HG03439 (cell line): Measurements from ENCODE around the gene TIGD6.

Experiments
- ATAC-seq: cut with Tn5 transposase; IDR thresholded peaks from one replicate; pipeline ENCODE4 v1.9.1; 2021; ENCODE audit warnings: mild to moderate bottlenecking, moderate library complexity; ENCODE audit not compliant: unreplicated experiment

The TIGD6 gene

DNA sequence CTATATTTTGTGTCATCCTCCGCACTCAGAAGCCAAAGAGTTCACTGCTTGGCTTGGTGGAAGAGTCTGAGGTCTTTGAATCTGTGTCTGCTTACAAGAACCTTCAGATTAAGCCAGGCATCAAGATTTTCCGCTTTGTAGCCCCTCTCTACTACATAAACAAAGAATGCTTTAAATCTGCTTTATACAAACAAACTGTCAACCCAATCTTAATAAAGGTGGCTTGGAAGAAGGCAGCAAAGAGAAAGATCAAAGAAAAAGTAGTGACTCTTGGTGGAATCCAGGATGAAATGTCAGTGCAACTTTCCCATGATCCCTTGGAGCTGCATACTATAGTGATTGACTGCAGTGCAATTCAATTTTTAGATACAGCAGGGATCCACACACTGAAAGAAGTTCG lies 19.2 kb downstream of the TIGD6 start:
- ATAC-seq: no peak

DNA sequence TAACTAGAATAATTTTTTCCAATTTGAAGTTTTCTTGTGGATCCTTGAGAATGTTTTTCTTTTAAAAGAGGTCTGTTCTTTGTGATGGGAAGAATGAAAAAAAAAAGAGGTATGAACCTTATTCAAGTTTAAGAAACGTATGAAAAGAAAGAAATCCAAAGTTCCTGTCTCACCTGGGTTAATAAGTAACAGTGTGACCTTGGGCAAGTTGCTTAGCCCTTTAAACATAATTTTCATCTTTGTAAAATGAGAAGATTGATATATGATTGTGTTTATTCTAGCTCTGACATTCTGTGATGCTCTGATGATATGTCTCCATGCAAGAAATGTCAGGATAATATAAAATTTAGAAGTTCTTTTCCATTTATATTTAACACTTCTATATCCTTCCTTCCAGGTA lies 20.6 kb downstream of the TIGD6 start:
- no peak for ATAC-seq

GRCh38 chr5:149975409-149975808 lies 25.0 kb downstream of the TIGD6 start:
- ATAC-seq: no peak

- no peak for ATAC-seq
Observed at GRCh38 chr5:149969181-149969930, 31.1 kb downstream of the TIGD6 start.

- ATAC-seq: no peak
Observed at GRCh38 chr5:149966946-149967345, 33.5 kb downstream of the TIGD6 start.

- ATAC-seq: no peak
Observed at GRCh38 chr5:149963729-149964128, 36.7 kb downstream of the TIGD6 start.

- ATAC-seq: no peak
Observed at GRCh38 chr5:149962601-149963300, 37.7 kb downstream of the TIGD6 start.

DNA sequence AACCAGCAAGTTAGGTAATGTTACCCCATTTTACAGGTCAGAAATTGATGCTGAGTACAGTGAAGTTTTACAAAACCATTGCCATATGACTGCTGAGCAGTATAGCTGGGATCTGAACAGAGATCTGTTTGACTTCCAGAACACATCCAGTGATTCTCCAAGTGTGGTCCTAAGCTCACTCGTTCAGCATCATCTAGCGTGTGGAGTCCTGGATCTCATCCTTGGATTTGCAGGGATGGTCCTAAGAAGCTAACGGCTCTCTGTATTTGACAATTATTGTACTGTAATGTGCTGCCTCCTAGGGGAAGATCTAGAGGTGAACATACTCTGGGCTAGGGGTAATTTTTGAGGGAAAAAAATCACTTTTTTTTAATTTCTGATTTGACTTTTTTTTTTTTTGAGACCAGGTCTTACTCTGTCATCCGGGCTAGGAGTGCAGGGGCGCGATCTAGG lies 38.5 kb downstream of the TIGD6 start:
- ATAC-seq: no peak

DNA sequence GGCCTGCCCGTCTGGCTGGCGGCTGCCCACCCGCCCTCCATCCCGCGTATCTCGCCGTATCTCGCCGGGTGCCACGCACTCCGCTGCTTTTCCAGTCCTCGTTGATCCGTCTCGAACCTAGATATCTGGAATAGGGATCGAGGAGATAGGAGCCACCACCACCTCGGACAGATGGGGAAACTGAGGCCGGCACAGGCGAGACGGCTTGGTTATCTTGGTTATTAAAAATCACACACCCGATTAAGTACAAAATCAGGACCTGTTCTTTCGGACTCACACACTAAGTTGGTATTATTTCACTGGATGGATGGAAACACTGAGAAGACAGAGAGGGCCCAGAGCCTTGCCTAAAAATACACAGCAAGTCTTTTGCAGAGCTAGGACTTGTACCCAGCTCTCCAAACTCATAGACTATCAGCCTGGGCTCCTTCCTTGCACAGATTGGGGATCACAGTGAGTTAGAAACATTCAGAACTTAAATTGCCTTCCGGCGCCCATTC lies 39.2 kb downstream of the TIGD6 start:
- no peak for ATAC-seq

DNA sequence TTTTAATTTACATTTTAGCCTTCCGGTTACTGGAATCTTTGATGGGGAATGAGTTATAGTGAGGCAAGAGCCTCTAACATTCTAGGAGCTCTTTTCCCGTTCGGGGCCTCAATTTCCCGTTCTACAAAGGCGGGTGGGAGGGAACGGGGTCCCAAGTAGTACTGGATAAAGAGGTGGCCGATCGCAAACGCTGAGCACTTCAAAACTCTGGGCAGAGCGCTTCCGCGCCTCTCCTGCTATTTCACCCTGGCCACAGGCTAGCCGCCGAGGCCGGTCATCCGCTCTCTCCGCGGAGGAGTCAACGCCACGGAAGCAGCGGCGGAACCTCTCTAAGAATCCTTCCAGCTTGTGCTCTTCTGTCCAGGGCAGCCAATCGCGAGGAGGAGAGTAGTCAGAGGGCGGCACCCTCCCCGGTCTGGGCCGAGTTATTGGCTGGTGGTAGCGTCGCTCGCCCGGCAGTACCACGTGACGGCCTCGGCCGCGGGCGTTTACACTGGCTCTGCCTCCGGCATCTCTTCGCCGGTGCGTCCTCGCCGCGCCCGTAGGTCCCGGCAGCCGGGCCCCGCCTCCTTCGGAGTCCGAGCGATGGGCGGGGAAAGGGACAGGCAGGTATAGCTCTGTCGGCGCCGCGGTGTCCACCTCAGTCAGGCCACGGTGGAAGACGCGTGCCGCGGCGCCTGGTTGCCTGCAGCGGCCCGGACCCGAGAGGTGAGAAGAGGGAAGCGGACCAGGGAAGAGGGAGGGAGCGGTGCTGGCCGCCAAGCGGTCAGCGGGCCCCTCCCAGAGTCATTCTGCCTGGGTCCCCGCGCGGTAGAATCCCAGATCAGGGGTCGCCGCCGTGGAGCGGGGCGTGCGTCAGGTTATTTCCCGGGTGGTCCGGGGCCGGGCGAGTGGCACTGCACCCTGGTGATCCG lies 39.9 kb downstream of the TIGD6 start, which contains the start of gene SLC26A2:
TSS of gene SLC26A2 (plus strand) at position 487 of the 914 bp plus-strand sequence. CDS start 16,895 bp downstream, outside the sequence.
- ATAC-seq: peak; percentile 98

- no peak for ATAC-seq
Observed at GRCh38 chr5:149959406-149960236, 40.8 kb downstream of the TIGD6 start.

DNA sequence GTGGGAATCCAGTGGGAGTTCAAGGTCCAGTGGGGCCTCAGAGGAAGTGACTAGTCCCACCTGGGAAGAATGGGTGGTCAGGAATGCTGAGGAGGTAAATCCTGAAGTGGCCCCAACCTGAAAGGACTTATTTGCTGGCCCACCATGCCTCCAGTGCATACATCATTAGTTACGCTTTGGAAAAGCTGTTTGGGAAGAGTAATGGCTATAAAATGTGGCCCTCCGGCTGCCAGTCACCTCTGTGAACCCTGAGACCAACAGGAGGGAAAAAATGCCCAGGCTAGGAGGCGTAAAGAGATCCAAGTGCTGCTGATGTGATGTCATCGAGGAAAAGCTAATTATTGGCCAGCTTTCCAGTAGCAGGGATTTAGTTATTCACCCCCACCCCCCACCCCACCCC lies 42.6 kb downstream of the TIGD6 start:
- ATAC-seq: no peak

DNA sequence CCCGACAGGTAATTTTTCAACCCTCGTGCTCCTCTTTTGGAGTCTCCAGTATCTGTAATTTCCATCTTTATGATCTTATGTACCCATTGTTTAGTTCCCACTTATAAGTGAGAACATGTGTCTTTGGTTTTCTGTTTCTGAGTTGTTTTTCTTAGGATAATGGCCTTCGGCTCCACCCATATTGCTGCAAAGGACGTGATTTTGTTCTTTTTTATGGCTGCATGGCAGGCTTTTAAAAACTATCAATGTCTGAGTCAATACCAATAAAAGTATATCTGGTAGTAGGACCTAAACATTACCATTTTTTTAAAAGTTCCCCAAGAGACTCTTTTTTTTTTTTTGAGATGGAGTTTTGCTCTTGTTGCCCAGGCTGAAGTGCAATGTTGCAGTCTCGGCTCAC lies 43.8 kb downstream of the TIGD6 start:
- ATAC-seq: no peak

DNA sequence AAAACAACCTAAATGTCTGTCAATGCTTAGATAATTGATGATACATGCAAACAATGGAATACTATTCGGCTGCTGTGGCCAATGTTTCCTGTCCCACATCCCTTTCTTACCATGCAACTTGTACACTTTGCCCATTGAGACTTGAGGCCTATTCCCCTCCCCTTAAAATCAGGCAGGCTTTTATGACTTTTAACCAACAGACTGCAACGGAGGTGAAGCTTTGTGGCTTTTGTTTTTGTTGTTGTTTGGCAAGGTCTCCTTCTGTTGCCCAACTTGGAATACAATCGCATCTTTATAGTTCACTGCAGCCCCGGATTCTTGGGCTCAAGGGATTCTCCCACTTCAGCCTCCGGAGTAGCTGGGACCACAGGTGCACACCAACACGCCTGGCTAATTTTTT lies 45.7 kb downstream of the TIGD6 start:
- no peak for ATAC-seq

DNA sequence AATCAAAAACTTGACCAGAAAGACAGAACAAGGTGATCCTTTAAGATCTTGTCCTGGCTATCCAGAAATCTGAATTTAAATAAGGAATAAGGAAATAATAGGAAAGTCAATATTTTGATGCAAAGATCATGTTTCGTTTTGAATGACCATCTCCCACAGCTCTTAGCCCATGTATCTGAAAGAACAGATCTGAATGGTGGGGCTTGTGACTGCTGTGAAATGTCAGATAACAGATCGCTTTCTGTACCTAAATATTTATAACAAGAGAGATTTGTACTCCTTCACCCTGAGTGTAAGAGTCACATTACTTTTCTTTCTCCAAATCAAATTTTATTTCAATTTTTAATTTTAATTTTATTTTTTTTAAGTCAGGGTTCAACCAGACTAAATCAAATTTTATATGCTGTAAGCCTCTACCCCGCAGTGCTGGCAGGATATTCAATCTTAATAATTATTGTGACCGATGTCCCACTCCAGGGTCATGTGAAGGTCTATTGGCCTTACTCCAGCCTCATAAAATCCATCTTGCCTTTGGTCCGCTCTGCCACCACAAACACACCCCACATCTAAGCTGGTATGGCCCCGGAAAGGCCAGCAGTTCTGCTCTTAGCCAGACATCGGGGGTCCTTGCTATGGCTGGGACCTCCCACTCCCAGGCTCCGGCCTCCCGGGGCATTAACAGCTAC lies 46.9 kb downstream of the TIGD6 start:
- no peak for ATAC-seq

DNA sequence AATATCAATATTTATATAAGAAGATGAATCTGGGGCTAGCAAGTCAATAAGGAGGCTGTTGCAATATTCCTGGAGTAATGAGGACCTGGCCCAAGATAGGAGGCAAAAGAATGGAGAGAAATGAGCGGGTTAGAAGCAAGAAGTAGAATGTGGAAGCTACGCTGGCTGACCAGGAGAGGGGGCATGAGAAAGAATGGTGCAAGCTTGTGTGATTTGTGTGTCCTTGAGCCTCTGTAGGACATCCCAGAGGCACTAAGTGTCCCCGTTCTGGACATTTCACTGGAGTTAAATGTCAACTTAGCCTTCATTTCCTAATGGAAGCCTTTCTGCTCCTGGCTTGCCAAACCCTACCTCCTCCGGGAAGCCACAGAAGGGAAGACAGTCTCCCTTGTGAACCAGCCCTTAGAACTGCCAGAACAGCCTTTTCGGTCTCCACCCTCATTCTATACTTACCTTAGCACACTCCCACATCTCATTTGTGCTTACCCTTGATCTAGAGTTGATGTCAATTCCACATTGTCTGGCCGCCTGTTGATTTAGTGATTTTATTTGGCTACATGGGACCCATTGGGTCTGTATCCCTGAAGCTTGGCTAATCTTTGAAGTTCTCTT lies 49.2 kb downstream of the TIGD6 start:
- ATAC-seq: no peak

DNA sequence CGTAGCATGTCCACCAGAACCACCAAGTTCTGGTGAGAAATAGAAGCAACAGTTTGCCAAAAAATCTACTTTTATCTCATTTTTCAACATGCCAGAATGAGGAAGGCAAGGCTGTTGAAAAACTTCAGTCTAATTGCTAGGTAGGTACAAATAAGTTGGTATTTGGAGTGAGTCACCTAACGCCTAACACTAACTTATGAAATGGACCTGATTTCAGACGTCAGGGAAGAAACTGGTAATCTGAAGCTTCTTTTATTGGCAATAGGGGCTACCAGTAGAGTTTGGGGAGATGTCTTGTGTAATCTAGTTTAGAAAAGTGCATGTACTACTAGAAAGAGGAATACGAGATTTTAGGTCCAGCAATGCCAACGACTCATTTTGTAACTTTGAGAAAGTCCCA lies 51.5 kb downstream of the TIGD6 start:
- ATAC-seq: no peak

GRCh38 chr5:149946118-149946517 lies 54.3 kb downstream of the TIGD6 start:
- ATAC-seq: no peak

DNA sequence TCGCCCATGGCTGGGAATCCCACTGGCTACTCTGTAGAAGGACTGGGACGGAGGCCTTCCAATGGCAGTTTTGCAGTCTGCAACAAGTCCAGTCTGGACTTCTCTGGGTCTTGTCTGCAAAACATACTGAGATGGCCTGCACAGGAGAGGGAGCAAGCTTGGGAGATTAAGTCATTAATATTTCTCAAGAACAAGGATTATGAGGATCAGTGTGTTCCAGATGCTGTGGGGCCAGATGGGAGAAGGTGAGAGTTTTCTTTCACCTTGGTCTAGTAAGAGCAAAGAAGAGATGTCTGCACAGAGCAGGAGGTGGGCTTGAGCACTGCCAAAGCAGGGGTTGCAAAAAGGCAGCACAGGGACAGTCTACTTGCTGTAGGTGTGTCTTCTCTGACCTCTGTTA lies 55.8 kb downstream of the TIGD6 start, which contains the start of gene PDE6A:
TSS of gene PDE6A (minus strand) at position 128 of the 400 bp plus-strand sequence. CDS start at position 8, 120 bp downstream.
- no peak for ATAC-seq
